Activated CD4-positive, alpha-beta T cell treated with anti-CD3 and anti-CD28 coated beads, Interleukin-2, amount 50 U/mL, for 1 hour (primary cell): Measurements from ENCODE around the gene HPS1.
A peak's percentile ranks its signal among the peaks of the same experiment; 100 is the strongest.

ENCODE experiments used
- DNase-seq: peaks from one replicate; pipeline ENCODE4 v3.0.0-alpha.2; 2020

HPS1 gene

GRCh38 chr10:98463976-98464754 lies 17.4 kb upstream of the HPS1 start:
- no peak for DNase-seq

GRCh38 chr10:98463016-98463415 lies 16.3 kb upstream of the HPS1 start:
- no peak for DNase-seq

GRCh38 chr10:98461500-98461842 lies 14.7 kb upstream of the HPS1 start:
- no peak for DNase-seq

- no peak for DNase-seq
Observed at GRCh38 chr10:98460837-98461499, 14.2 kb upstream of the HPS1 start.

- DNase-seq = no peak
Observed at GRCh38 chr10:98458809-98459784, 12.4 kb upstream of the HPS1 start.

GRCh38 chr10:98457721-98458120 lies 11.0 kb upstream of the HPS1 start:
- no peak for DNase-seq

- DNase-seq = no peak
Observed at GRCh38 chr10:98456686-98457482, 10.1 kb upstream of the HPS1 start.

- no peak for DNase-seq
Observed at GRCh38 chr10:98456043-98456570, 9.4 kb upstream of the HPS1 start.

- no peak for DNase-seq
Observed at GRCh38 chr10:98453729-98454128, 7.0 kb upstream of the HPS1 start.

GRCh38 chr10:98450618-98451017 lies 3.9 kb upstream of the HPS1 start:
- DNase-seq = no peak

GRCh38 chr10:98449287-98449686 lies 2.6 kb upstream of the HPS1 start:
- no peak for DNase-seq

- peak; percentile 34 for DNase-seq
Observed at GRCh38 chr10:98446151-98446660, 529 bp downstream of the HPS1 start.

- DNase-seq = no peak
Observed at GRCh38 chr10:98445200-98445812, 1.4 kb downstream of the HPS1 start.

- no peak for DNase-seq
Observed at GRCh38 chr10:98444314-98445006, 2.3 kb downstream of the HPS1 start.

- no peak for DNase-seq
Observed at GRCh38 chr10:98438715-98439114, 8.0 kb downstream of the HPS1 start.

- DNase-seq = no peak
Observed at GRCh38 chr10:98436704-98437103, 10.0 kb downstream of the HPS1 start.

GRCh38 chr10:98435178-98435577 lies 11.6 kb downstream of the HPS1 start:
- DNase-seq = no peak

GRCh38 chr10:98433881-98434732 lies 12.6 kb downstream of the HPS1 start:
- no peak for DNase-seq

GRCh38 chr10:98433371-98433770 lies 13.4 kb downstream of the HPS1 start:
- no peak for DNase-seq

GRCh38 chr10:98432330-98432729 lies 14.4 kb downstream of the HPS1 start:
- no peak for DNase-seq
